MM.1S (cell line): Measurements from ENCODE around the gene RAB29.
"Not testable (repeated sequence)": the region's sequence is repeated elsewhere in the genome, so short reads cannot be mapped to it uniquely, and the experiment has no call there.

Experiments used
- DNase-seq: peaks from one replicate; pipeline ENCODE4 v3.0.0-alpha.2; 2015
- H2AFZ ChIP-seq: fragments of 300-600 bp; sonication (generic); 2 replicates; pipeline ENCODE4 v1.6.0; 2016; ENCODE audit warnings: antibody characterized with exemption, low read length
- H3F3A ChIP-seq: fragments of 300-600 bp; sonication (generic); 2 replicates; pipeline ENCODE4 v1.6.1; 2016; ENCODE audit warnings: mild to moderate bottlenecking, antibody characterized with exemption, low read length, moderate library complexity, mixed read lengths; ENCODE audit not compliant: insufficient read depth
- H3K27ac ChIP-seq: fragments of 300-600 bp; sonication (generic); 2 replicates; pipeline ENCODE4 v1.5.1; 2016; ENCODE audit warnings: mild to moderate bottlenecking, low read length
- H3K27me3 ChIP-seq: fragments of 300-600 bp; sonication (generic); replicated peaks from 2 replicates; pipeline ENCODE4 v1.6.0; 2016; ENCODE audit warnings: low read length; ENCODE audit not compliant: insufficient read depth
- H3K36me3 ChIP-seq: fragments of 300-600 bp; sonication (generic); replicated peaks from 2 replicates; pipeline ENCODE4 v1.6.1; 2016; ENCODE audit warnings: mild to moderate bottlenecking, low read length, mixed read lengths; ENCODE audit not compliant: insufficient read depth
- H3K4me1 ChIP-seq: fragments of 300-600 bp; sonication (generic); 2 replicates; pipeline ENCODE4 v1.6.1; 2016; ENCODE audit warnings: low read length, mixed read lengths
- H3K4me2 ChIP-seq: fragments of 300-600 bp; sonication (generic); 2 replicates; pipeline ENCODE4 v1.6.0; 2016; ENCODE audit warnings: low read depth, low read length
- H3K4me3 ChIP-seq: fragments of 300-600 bp; sonication (generic); 2 replicates; pipeline ENCODE4 v1.5.1; 2016; ENCODE audit warnings: low read length, mixed read lengths
- H3K79me2 ChIP-seq: fragments of 300-600 bp; sonication (generic); 2 replicates; pipeline ENCODE4 v1.6.1; 2016; ENCODE audit warnings: mixed run types, low read length, mixed read lengths
- H3K9ac ChIP-seq: fragments of 300-600 bp; sonication (generic); 2 replicates; pipeline ENCODE4 v1.6.1; 2016; ENCODE audit warnings: low read length, mixed read lengths
- H3K9me2 ChIP-seq: fragments of 300-600 bp; sonication (generic); replicated peaks from 2 replicates; pipeline ENCODE4 v1.6.1; 2016; ENCODE audit warnings: mild to moderate bottlenecking, low read length, mixed read lengths; ENCODE audit not compliant: insufficient read depth
- H3K9me3 ChIP-seq: fragments of 300-600 bp; sonication (generic); replicated peaks from 2 replicates; pipeline ENCODE4 v1.6.1; 2016; ENCODE audit warnings: mild to moderate bottlenecking, low read length, mixed read lengths; ENCODE audit not compliant: insufficient read depth
- H4K20me1 ChIP-seq: fragments of 300-600 bp; sonication (generic); 2 replicates; pipeline ENCODE4 v1.6.1; 2016; ENCODE audit warnings: mild to moderate bottlenecking, low read length, moderate library complexity, mixed read lengths; ENCODE audit not compliant: insufficient read depth
- EZH2 ChIP-seq: fragments of 300-600 bp; sonication (generic); optimal IDR thresholded peaks from 2 replicates; pipeline ENCODE3; 2017; ENCODE audit warnings: low read depth, mild to moderate bottlenecking, antibody characterized with exemption, low read length, mixed read lengths
- EZH2phosphoT487 ChIP-seq: fragments of 300-600 bp; sonication (generic); IDR thresholded peaks from 2 replicates; pipeline ENCODE4 v1.6.1; 2018; ENCODE audit warnings: antibody characterized with exemption, low read length
- TF ChIP-seq, protein P1 (sequence below): fragments of 300-600 bp; sonication (generic); IDR thresholded peaks from 2 replicates; pipeline ENCODE4 v1.5.1; 2016; ENCODE audit warnings: antibody characterized with exemption, low read length, mixed read lengths

Gene RAB29

DNA sequence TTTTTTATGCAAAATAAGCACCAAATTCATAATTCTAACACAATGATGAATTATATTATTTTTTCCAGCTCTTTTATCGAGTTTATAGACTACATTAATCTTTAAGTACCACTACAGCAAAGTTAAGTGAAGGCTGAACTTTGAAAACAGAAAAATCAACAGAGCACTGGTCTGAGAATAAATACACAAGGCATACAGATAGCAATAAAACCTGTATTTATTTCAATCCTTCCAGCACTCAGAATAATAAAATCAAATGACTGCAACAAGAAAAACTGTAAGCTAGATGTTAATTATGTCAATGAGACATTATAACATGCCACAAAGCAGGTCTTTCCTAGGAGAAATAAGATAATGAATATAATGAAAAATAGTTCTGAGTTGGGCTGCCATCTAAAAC lies 49.8 kb downstream of the RAB29 start:
- Histone ChIP-seq H2AFZ (no peak overlapping the region), H3K79me2 (peaks cover 65% of the 10 kb centered on the region), H3K36me3 (peaks cover 8% of the 10 kb centered on the region; the same call in 1 of the 2 replicates), H4K20me1 (no peaks in the 10 kb centered on the region; the same call in 1 of the 2 replicates), H3K27ac (no peak overlapping the region), H3K4me2 (no peak overlapping the region), H3K4me3 (no peak overlapping the region), H3F3A (0 out of 2 replicates have a peak, but pooled peaks cover 4% of the 10 kb centered on the region), H3K9me2 (no peaks in the 10 kb centered on the region), H3K27me3 (no peaks in the 10 kb centered on the region), H3K9me3 (no peaks in the 10 kb centered on the region), H3K9ac (no peak overlapping the region), H3K4me1 (no peaks in the 10 kb centered on the region)
- TF ChIP-seq EZH2phosphoT487, result no peak
- TF ChIP-seq EZH2, result no peak
- TF ChIP-seq, protein P1, sequence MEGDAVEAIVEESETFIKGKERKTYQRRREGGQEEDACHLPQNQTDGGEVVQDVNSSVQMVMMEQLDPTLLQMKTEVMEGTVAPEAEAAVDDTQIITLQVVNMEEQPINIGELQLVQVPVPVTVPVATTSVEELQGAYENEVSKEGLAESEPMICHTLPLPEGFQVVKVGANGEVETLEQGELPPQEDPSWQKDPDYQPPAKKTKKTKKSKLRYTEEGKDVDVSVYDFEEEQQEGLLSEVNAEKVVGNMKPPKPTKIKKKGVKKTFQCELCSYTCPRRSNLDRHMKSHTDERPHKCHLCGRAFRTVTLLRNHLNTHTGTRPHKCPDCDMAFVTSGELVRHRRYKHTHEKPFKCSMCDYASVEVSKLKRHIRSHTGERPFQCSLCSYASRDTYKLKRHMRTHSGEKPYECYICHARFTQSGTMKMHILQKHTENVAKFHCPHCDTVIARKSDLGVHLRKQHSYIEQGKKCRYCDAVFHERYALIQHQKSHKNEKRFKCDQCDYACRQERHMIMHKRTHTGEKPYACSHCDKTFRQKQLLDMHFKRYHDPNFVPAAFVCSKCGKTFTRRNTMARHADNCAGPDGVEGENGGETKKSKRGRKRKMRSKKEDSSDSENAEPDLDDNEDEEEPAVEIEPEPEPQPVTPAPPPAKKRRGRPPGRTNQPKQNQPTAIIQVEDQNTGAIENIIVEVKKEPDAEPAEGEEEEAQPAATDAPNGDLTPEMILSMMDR, result no peak
- DNase-seq, result no peak

DNA sequence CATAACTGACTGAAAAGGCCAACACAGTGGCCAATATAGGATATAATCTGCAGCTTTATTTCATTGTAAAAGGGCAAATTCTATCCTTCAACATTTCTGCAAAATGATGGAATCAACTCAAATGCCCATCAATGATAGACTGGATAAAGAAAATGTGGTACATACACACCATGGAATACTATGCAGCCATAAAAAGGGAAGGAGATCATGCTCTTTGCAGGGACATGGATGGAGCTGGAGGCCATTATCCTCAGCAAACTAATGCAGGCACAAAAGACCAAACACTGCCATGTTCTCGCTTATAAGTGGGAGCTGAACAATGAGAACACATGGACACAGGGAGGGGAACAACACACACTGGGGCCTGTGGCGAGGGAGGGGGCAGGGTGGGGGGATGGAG lies 54.5 kb downstream of the RAB29 start:
- not testable (repeated sequence) for H3K27ac ChIP-seq, H4K20me1 ChIP-seq, H3K9ac ChIP-seq, H3K4me1 ChIP-seq, DNase-seq, H3K27me3 ChIP-seq, H3K4me2 ChIP-seq, H3K4me3 ChIP-seq, H2AFZ ChIP-seq, H3F3A ChIP-seq, H3K9me3 ChIP-seq, H3K9me2 ChIP-seq
- Histone ChIP-seq H3K79me2 (peaks cover 22% of the 10 kb centered on the region), H3K36me3 (peaks cover 29% of the 10 kb centered on the region)

DNA sequence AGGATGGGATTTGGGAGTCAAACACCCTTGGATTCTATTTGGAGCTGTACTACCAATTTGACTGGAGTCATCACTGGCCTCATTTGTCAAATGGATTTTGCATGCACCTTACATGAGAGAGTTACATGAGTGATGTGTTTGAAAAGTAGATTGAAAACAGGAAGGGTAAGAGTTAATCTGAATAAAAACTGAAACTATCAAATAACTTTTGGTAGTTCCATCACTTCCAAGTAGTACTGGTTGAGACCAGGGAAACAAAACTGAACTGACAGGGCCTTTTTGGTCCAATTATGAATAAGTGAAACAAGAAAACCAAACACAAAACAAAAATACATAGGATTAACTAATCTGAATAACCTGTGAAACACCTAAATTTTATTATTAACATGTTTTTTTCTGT lies 55.5 kb downstream of the RAB29 start:
- Histone ChIP-seq H3K9me2 (no peaks in the 10 kb centered on the region), H3K4me1 (no peaks in the 10 kb centered on the region), H3F3A (peaks cover 3% of the 10 kb centered on the region; the same call in 1 of the 2 replicates), H3K4me3 (no peak overlapping the region), H3K27ac (no peak overlapping the region), H3K79me2 (peaks cover 12% of the 10 kb centered on the region), H3K27me3 (no peaks in the 10 kb centered on the region), H3K4me2 (no peak overlapping the region), H4K20me1 (no peaks in the 10 kb centered on the region), H3K9me3 (no peaks in the 10 kb centered on the region), H3K36me3 (peaks cover 34% of the 10 kb centered on the region), H3K9ac (no peak overlapping the region), H2AFZ (no peak overlapping the region)
- DNase-seq, result no peak
- no peak for TF ChIP-seq EZH2phosphoT487

DNA sequence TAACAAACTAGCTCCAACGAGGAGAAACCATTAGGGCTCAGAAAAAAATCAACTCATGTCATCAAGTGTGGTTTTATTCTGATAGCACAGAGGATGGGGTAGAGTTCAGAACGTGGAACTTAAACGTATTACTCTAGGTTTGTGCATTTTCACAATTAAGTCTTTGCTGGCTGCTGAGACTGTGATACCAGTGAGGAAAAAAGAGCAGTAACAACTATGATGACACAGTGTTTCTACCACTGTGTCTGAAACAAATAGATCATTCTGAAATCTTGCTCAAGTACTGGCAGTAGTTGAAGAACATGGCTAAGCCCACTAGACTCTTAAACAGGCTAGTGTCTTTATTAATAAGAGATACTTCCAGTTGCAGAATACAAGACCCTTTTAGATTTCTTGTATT lies 56.3 kb downstream of the RAB29 start:
- H3K9me3 ChIP-seq, result no peaks in the 10 kb centered on the region
- no peak overlapping the region for H3K4me3 ChIP-seq
- DNase-seq, result no peak
- H3K9me2 ChIP-seq, result no peaks in the 10 kb centered on the region
- peaks cover 8% of the 10 kb centered on the region; the same call in 1 of the 2 replicates for H3F3A ChIP-seq
- no peak overlapping the region for H3K27ac ChIP-seq
- no peak overlapping the region for H2AFZ ChIP-seq
- H3K27me3 ChIP-seq, result no peaks in the 10 kb centered on the region
- peaks cover 6% of the 10 kb centered on the region; the same call in 1 of the 2 replicates for H3K79me2 ChIP-seq
- no peak overlapping the region for H3K9ac ChIP-seq
- TF ChIP-seq EZH2 (no peak), EZH2phosphoT487 (no peak)
- TF ChIP-seq, protein P1, result no peak
- peaks cover 34% of the 10 kb centered on the region for H3K36me3 ChIP-seq
- no peaks in the 10 kb centered on the region for H3K4me1 ChIP-seq
- H4K20me1 ChIP-seq, result no peaks in the 10 kb centered on the region
- no peak overlapping the region for H3K4me2 ChIP-seq
